Esophagus muscularis mucosa (tissue), 4 donors: Measurements from ENCODE around the gene TMEM258. TPM values are rescaled to one million over a fixed set of nuclear protein-coding genes. Genes with fewer than 3 reads are reported as not detected.

ENCODE experiments used
- DNase-seq: peaks from one replicate; pipeline ENCODE4 v3.0.0-alpha.2; 2017; ENCODE audit errors: extremely low spot score
- H3K27ac ChIP-seq, 4 donors: fragments of 200-600 bp; sonication (generic); replicated peaks in 1 of 4; 1 replicate in 3 of 4; 2 replicates in 1 of 4; pipeline ENCODE4 v1.5.1; 2016 to 2019; ENCODE audit warnings: mild to moderate bottlenecking in 1 of 4
- H3K27me3 ChIP-seq, 4 donors: fragments of 200-600 bp; sonication (generic); one replicate each; pipeline versions ENCODE4 v1.5.1 to v1.6.0; 2016 to 2019
- H3K36me3 ChIP-seq, 4 donors: fragments of 200-600 bp; sonication (generic); one replicate each; pipeline ENCODE4 v1.5.1; 2016 to 2019
- H3K4me1 ChIP-seq, 4 donors: fragments of 200-600 bp; sonication (generic); one replicate each; pipeline ENCODE4 v1.5.1; 2016 to 2019
- H3K4me3 ChIP-seq, 4 donors: fragments of 200-600 bp; sonication (generic); 1 replicate in 2 of 4; 2 replicates in 2 of 4; pipeline ENCODE4 v1.5.1; 2016 to 2019; ENCODE audit warnings: mild to moderate bottlenecking in 4 of 4, moderate library complexity in 1 of 4
- H3K9me3 ChIP-seq, 4 donors: fragments of 200-600 bp; sonication (generic); 1 replicate in 3 of 4; 2 replicates in 1 of 4; pipeline ENCODE4 v1.5.1; 2016 to 2019
- CTCF ChIP-seq, 3 experiments: fragments of 200-600 bp in 2 of 3; fragments of 450-650 bp in 1 of 3; sonication (generic) in 2 of 3; IDR thresholded peaks; one replicate each; pipeline ENCODE4 v1.5.1; 2017 to 2019; ENCODE audit warnings: antibody characterized with exemption in 3 of 3, mild to moderate bottlenecking in 2 of 3, moderate library complexity in 1 of 3
- EP300 ChIP-seq: sonication (generic); formaldehyde crosslinking; IDR thresholded peaks from one replicate; pipeline ENCODE4 v1.6.1; 2017; ENCODE audit warnings: antibody characterized with exemption
- POLR2A ChIP-seq: fragments of 450-650 bp; IDR thresholded peaks from one replicate; pipeline ENCODE4 v1.6.1; 2017; ENCODE audit warnings: antibody characterized with exemption, moderate library complexity, mild to moderate bottlenecking, low read depth
- POLR2AphosphoS5 ChIP-seq, 2 donors: sonication (generic); formaldehyde crosslinking; IDR thresholded peaks; one replicate each; pipeline ENCODE4 v1.6.1; 2017; ENCODE audit warnings: antibody characterized with exemption in 2 of 2
- WGBS: methylation state at CpG from one replicate; pipeline ENCODE4 v1.1.5; 2018; 5-methylcytosine and 5-hydroxymethylcytosine counted together
- intact Hi-C: fragments of 100-400 bp; cut with DNase I; formaldehyde crosslinking; loops from one replicate; pipeline ENCODE4 v1.15.1; 2023
- total RNA-seq, 4 donors: library from RNA; depleted of rRNA; stranded (reverse); fragments of >200 nt; gene quantifications; one replicate each; pipeline versions ENCODE4 v1.1.0 to v1.2.1, GENCODE V29; 2016

The TMEM258 gene
- total RNA-seq, 4 donors from 2014 or later: 34.5 to 48.2 (median 43.8) TPM

- Histone ChIP-seq H3K4me1 (peaks cover 10 to 27% (median 22%) of the 10 kb centered on the region in 4 donors), H3K4me3 (no peak overlapping the region), H3K27ac (no peak overlapping the region), H3K9me3 (no peaks in the 10 kb centered on the region), H3K27me3 (peaks cover 0 to 40% (median 15%) of the 10 kb centered on the region in 4 donors), H3K36me3 (no peaks in the 10 kb centered on the region)
- intact Hi-C loops: no loop called here
- 92% methylated on average over 14 of the region's 14 CpGs for whole genome bisulfite sequencing
- TF ChIP-seq CTCF (IDR thresholded peaks at IDR 0.05) (no peak), EP300 (no peak), POLR2AphosphoS5 (IDR thresholded peaks at IDR 0.05) (no peak), POLR2A (no peak)
- DNase-seq: no peak
Observed at GRCh38 chr11:61751384-61751783, 41.0 kb downstream of the TMEM258 start.

GRCh38 chr11:61750631-61751273 lies 41.6 kb downstream of the TMEM258 start:
- Histone ChIP-seq H3K27ac (no peak overlapping the region), H3K9me3 (no peaks in the 10 kb centered on the region), H3K4me3 (no peak overlapping the region), H3K27me3 (peaks cover 0 to 40% (median 15%) of the 10 kb centered on the region in 4 donors), H3K4me1 (peaks cover 10 to 27% (median 21%) of the 10 kb centered on the region in 4 donors), H3K36me3 (no peaks in the 10 kb centered on the region)
- intact Hi-C loops: no loop called here
- no peak for DNase-seq
- WGBS: 92% methylated on average over 5 of the region's 5 CpGs
- TF ChIP-seq POLR2AphosphoS5 (IDR thresholded peaks at IDR 0.05) (no peak), EP300 (no peak), POLR2A (no peak), CTCF (IDR thresholded peaks at IDR 0.05) (no peak)

GRCh38 chr11:61749591-61750217 lies 42.7 kb downstream of the TMEM258 start:
- Histone ChIP-seq H3K4me1 (peaks cover 10 to 27% (median 21%) of the 10 kb centered on the region in 4 donors), H3K9me3 (no peaks in the 10 kb centered on the region), H3K4me3 (no peak overlapping the region), H3K27ac (no peak overlapping the region), H3K27me3 (peaks cover 0 to 40% (median 15%) of the 10 kb centered on the region in 4 donors), H3K36me3 (peaks cover 0 to 3% (median 2%) of the 10 kb centered on the region in 4 donors)
- DNase-seq: no peak
- TF ChIP-seq CTCF (IDR thresholded peaks at IDR 0.05) (no peak), EP300 (no peak), POLR2A (no peak), POLR2AphosphoS5 (IDR thresholded peaks at IDR 0.05) (no peak)
- 56% methylated on average over 21 of the region's 21 CpGs for WGBS
- intact Hi-C loops: loop anchor here (5.0 kb wide), 1 partner anchor 358 kb away; no protein-coding TSS in a partner anchor

DNA sequence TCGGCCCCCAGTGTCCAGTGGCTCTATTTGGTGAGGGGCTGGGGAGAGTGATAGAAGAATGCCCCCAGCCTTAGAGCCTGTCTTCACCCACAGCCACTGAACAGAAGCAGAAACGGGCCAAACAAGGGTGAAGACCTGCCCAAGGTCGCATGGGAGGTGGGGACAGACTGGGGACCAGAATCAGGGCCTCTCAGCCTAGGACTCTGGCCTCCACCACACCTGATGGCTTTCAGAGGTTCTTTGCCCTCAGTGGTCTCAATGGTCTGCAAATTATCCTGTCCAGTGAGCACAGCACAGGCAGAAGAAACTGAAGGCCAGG lies 44.5 kb downstream of the TMEM258 start:
- WGBS: no CpG with 5 or more reads among the region's 3 CpGs
- H3K9me3 ChIP-seq: no peaks in the 10 kb centered on the region
- no peak for TF ChIP-seq EP300
- TF ChIP-seq POLR2AphosphoS5 (IDR thresholded peaks at IDR 0.05): no peak
- no peak for TF ChIP-seq POLR2A
- no peak for TF ChIP-seq CTCF (IDR thresholded peaks at IDR 0.05)
- H3K27ac ChIP-seq: no peak overlapping the region
- H3K4me1 ChIP-seq: peaks cover 10 to 23% (median 19%) of the 10 kb centered on the region in 4 donors
- H3K27me3 ChIP-seq: peaks cover 0 to 32% (median 11%) of the 10 kb centered on the region in 4 donors
- peaks cover 4 to 19% (median 17%) of the 10 kb centered on the region in 4 donors for H3K36me3 ChIP-seq
- intact Hi-C loops: loop anchor here (5.0 kb wide), 1 partner anchor 359 kb away; no protein-coding TSS in a partner anchor
- H3K4me3 ChIP-seq: no peak overlapping the region
- DNase-seq: no peak
